ENCODE data around the gene CEACAM8. TPM values are rescaled to one million over a fixed set of nuclear protein-coding genes. Genes with fewer than 3 reads are reported as not detected.
"Not testable (repeated sequence)": the region's sequence is repeated elsewhere in the genome, so short reads cannot be mapped to it uniquely, and the experiment has no call there.

CEACAM8 gene
- total RNA-seq, 1 donor from 2014 or later: 0.35 TPM

DNA sequence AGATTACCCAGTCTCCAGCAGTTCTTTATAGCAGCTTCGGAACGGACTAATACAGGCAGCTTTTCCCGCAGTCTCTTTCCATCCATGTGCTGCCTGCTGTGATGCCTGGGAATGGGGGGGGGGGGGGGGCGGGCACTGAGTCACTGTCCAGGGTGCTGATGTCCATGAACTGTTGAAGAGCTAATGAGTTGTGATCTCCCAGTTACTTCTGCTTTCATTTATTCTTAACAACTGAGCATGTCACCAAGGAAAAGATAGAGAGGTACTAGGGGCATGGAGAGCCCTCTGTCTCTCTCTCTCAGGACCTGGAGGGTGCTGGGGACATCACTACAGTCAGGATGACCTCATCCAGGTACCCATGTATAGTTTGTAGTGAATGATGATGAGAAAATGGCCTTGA is 46.2 kb downstream of the CEACAM8 start:
- DNase-seq (ENCODE audit: low spot score): no peak
- intact Hi-C loops (cut with DNase I): no loop called here

DNA sequence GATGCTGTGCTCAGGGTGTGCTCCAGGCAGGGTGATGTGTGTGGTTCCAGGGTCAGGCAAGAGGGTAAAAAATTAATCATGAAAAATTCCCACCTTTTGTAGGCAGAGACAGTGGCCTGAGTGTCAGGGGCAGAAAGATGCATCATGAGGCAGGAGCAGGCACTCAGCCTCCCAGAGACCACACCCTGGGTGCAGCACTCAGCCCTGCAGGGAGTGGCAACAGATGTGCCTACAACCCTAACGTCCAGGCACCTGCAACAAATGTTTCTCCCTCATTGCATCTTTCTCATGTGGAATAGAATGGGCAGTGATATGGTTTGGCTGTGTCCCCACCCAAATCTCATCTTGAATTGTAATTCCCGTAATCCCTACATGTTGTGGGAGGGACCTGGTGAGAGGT is 46.8 kb downstream of the CEACAM8 start:
- intact Hi-C loops (cut with DNase I): no loop called here
- DNase-seq (ENCODE audit: low spot score): no peak

DNA sequence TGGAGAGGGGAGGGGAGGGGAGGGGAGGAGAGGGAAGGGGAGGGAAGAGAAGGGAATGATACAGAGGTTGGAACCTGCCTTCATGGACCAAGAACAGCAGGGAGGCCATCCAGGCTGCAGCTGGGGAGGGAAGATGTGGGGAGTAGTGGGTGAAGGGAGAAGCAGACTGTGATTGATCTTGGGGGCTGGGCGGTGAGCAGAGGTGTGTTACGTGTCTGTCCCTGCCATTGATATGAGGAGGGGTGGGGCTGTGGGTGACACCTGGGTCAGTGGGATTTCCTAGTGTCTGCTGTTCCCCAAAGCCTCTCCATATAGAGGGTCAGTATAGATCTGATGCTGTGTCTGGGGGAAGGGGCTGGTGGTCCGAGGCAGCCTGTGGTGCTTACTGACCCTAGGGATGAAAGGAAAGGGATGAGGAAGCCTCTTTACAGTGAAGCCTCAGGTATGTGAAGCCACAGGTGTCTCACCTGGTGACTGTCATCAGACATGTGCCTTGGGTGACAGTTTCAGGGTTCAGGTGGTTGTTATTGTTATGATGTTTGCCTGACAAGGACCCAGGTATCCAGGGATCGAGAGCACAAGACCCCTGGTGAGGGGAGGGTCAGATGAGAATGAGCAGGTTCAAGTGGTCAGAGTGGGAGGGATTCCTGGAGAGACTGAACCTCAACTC is 47.8 kb downstream of the CEACAM8 start:
- peak; percentile 41 for DNase-seq (ENCODE audit: low spot score)
- intact Hi-C loops (cut with DNase I): no loop called here

DNA sequence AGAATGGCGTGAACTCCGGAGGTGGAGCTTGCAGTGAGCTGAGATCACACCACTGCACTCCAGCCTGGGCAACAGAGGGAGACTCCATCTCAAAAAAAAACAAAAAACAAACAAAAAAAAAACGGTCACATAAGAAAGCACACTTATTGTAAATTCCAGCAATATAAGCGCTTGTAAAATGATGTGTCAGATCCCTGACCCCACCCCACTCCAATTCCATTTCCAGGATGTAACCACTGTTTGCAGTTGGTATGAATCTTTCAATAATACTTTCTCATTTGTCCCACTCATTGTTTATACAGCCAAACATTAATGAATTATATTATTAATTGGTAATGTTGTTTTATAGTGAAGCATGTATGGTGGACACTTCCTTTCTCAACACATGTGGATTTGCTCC is 50.6 kb downstream of the CEACAM8 start:
- intact Hi-C loops (cut with DNase I): no loop called here
- no peak for DNase-seq (ENCODE audit: low spot score)

DNA sequence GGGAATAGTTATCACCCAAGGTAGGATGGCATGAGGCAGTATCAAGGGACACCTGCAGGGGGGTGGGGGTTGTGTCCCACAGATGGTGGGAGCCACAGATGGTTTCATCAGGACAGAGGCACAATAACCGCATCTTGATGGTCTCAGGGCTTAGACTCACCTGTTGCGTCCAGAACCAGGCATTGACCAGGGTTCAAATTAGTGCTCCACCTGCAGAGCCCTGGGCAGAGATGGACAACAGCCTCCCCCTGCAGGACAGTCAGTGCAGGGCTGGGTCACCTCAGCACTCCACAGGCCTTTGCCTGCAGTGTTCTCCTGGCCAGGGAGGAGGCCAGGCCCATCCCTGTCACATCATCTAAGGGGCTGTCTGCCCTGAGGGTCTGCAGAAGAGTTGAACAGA is 51.9 kb downstream of the CEACAM8 start:
- DNase-seq (ENCODE audit: low spot score): peak; percentile 14

DNA sequence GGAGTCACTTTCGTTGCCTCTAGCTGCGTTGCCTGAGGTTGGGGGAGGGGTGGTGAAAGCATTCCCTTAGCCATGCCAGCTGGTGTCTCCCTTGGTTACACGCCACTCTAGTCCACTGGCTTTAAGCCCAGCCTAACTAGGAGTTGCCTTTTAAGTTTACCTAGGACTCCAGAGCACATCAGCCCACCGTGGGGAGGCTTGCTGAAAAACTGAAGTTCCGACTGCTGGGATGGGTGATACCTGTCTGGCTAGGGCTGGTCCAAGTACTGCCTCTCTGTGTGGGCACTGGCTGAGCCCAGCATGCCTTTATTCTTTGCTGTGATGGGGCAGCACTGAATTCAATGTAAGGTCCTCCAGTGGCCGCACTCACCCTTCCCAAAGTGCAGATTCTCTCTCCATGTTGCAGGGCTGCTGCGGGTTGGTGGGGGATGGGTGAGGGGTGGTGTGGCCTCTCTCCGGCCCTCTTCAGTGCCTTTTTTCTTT is 54.6 kb downstream of the CEACAM8 start:
- peak; percentile 58 for DNase-seq (ENCODE audit: low spot score)
- intact Hi-C loops (cut with DNase I): no loop called here

More for the DNA sequence above, 51.9 kb downstream of the CEACAM8 start:
- intact Hi-C loops (cut with DNase I): no loop called here

DNA sequence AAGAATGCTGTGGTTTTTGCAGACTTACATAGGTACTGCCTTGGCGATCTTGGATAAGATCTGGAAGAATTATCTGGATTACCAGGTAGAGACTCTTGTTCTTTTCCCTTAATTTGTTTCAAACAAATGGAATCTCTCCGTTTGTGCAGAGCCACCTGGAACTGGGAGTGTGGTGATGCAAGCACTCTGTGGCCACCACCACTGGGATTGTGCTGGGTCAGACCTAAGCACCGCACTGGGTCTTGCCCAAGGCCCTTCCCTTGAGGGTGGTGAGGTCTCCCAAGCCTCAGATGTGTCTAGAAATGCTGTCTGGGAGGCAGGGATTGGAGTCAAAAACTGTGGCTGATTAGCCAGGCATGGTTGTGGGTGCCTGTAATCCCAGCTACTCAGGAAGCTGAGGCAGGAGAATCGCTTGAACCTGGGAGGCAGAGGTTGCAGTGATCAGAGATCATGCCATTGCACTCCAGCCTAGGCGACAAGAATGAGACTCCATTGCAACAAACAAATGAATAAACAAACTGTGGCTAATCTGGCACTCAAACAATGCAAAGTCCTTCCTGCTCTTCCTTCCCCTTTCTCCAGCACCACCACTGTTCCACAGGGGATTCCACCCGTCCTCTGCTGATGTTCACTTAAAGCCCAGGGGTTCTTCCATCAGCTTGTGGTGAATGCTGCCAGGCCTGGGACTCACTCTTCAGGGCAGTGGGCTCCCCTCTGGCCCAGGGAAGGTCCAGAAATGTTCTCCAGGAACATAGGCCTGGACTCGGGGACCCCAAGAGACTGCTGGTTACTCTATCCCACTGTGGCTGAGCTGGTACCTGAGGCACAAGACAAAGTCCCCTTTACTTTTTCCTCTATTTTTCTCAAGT is 55.6 kb downstream of the CEACAM8 start:
- DNase-seq (ENCODE audit: low spot score): peak; percentile 20
- intact Hi-C loops (cut with DNase I): no loop called here

DNA sequence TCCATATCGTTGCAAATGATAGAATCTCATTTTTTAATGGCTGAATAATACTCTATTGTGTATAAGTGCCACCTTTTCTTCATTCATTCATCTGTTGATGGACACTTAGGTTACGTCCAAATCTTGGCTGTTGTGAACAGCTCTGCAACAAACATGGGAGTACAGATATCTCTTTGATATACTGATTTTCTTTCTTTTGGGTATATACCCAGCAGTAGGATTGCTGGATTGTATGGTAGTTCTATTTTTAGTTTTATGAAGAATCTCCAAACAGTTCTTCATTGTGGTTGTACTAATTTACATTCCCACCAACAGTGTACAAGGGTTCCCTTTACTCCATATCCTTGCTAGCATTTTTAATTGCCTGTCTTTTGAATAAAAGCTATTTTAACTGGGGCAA is 59.4 kb downstream of the CEACAM8 start:
- intact Hi-C loops (cut with DNase I); DNase-seq (ENCODE audit: low spot score): not testable (repeated sequence)

DNA sequence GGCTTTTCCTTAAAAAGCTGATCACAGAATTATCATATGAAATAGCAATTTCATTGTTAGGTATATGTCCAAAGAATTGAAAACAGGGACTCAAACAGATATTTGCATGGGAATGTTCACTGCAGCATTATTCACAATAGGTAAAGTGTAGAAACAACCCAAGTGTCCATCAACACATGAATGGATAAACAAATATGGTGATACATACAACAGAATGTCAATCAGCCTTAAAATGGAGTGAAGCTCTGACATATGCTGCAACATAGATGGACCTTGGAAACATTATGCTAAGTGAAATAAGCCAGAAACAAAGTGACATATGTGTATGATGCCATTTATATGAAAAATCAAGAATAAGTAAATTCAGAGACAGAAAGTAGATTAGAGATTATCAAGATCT is 60.3 kb downstream of the CEACAM8 start:
- intact Hi-C loops (cut with DNase I): no loop called here
- DNase-seq (ENCODE audit: low spot score): no peak

DNA sequence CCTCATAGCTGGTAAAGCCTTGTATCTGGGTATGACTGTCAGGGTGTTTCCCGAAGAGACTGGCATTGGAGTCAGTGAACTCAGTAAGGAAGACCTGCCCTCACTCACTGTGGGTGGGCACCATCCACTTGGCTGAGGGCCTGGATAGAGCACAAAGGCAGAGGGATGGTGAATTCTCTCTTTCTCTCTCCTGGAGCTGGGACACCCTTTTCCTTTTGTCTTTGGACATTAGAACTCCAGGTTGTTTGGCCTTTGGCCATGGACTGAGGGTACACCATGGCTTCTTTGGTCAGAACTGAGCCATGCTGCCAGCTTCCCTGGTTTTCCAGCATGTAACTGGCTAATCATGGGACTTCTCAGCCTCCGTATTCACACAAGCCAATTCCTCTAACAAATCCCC is 61.8 kb downstream of the CEACAM8 start:
- intact Hi-C loops (cut with DNase I): no loop called here
- no peak for DNase-seq (ENCODE audit: low spot score)

DNA sequence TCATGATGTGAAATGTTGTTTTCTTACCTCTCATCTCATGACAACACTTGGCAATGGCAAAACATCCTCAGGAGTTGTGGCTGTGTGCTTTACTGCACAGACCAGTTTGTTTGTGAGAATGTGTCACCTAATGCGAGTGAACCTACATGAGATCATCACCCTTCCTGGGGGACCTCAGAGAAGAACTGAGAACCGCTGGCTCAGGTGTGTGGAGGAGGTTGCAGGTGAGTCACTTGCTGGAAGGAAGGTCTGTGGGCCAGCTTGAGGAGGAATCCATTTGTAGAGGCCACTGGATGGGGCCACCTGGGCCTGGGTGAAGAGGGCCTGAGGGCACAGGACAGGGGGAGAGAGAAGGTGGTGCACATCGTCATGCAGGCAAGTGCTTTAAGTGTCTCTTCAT is 63.4 kb downstream of the CEACAM8 start:
- no peak for DNase-seq (ENCODE audit: low spot score)
- intact Hi-C loops (cut with DNase I): no loop called here

Other genes starting within 250 kb of the CEACAM8 start
- 0.67 TPM for gene CNFN, start 204.6 kb downstream of the CEACAM8 start, total RNA-seq
- 54.9 TPM for gene LIPE, start 167.5 kb downstream of the CEACAM8 start, total RNA-seq
- not detected for gene CXCL17, start 152.0 kb downstream of the CEACAM8 start, total RNA-seq
- gene CEACAM1, start 66.4 kb downstream of the CEACAM8 start, total RNA-seq: 2.8 TPM
- gene PSG3, start 145.6 kb upstream of the CEACAM8 start, total RNA-seq: not detected
- not detected for gene PSG8, start 170.8 kb upstream of the CEACAM8 start, total RNA-seq